ENCODE measurements around the gene ZBTB49.
"Not testable (repeated sequence)": the region's sequence is repeated elsewhere in the genome, so short reads cannot be mapped to it uniquely, and the experiment has no call there.

Gene ZBTB49

DNA sequence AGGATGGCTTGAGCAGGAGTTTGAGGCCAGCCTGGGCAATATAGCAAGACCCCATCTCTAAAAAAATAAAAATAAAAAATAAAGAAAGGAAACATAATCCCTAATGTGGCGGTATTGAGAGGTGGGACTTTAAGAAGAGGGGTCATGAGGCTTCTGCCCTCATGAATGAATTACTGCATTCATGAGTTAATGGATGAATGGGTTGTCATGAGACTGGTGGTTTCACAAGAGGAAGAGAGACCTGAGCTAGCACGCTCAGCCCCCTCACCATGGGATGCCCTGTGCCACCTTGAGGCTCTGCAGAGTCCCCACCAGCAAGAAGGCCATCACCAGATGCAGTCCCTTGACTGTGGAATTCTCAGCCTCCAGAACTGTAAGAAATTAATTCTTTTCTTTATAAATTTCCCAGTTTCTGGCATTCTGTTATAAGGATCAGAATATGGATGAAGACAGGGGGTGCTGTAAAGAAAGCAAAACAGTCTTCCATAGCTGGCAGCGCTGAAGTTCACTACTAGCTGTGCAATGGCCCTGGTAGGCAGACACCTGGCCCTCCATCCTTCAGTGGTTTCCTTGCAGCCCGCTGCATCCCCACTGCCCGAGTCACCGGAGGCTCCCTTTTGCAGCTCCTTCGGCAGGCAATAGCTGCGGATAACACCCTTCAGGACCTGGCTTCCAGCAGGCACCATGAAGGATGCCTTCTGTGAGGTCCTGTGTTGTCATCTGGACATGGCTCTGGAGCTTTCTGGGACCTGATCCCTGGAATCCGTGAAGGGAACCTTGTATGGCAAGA, 52.0 kb downstream of the ZBTB49 start:
- no peak overlapping the region for H3K4me3 ChIP-seq (ENCODE audit: low read length)
- TF ChIP-seq, protein P1, sequence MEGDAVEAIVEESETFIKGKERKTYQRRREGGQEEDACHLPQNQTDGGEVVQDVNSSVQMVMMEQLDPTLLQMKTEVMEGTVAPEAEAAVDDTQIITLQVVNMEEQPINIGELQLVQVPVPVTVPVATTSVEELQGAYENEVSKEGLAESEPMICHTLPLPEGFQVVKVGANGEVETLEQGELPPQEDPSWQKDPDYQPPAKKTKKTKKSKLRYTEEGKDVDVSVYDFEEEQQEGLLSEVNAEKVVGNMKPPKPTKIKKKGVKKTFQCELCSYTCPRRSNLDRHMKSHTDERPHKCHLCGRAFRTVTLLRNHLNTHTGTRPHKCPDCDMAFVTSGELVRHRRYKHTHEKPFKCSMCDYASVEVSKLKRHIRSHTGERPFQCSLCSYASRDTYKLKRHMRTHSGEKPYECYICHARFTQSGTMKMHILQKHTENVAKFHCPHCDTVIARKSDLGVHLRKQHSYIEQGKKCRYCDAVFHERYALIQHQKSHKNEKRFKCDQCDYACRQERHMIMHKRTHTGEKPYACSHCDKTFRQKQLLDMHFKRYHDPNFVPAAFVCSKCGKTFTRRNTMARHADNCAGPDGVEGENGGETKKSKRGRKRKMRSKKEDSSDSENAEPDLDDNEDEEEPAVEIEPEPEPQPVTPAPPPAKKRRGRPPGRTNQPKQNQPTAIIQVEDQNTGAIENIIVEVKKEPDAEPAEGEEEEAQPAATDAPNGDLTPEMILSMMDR (IDR thresholded peaks at IDR 0.05; ENCODE audit: insufficient read depth, low read depth, low read length, missing control alignments), result no peak
- DNase-seq (ENCODE audit: low read depth), result no peak

DNA sequence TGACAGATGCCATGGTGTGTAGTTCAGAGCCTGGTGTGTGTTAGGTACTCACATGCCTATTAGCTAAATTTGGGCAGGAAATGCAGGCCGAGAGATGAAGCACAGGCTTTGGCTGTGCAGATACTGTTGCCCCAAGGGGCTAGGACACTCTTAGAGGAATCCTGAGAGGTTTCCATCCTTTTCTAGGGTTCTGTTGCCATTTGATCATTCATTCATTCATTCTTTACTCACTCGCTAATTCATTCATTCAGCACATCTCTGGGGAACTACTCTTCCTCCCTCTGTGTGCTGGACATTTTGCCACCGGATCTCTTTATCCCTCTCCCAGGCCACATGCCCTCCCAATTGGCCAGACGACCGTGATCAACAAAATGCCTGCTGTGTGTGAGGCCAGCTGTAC, 53.0 kb downstream of the ZBTB49 start:
- TF ChIP-seq, protein P1 (IDR thresholded peaks at IDR 0.05; ENCODE audit: insufficient read depth, low read depth, low read length, missing control alignments), result no peak
- no peak overlapping the region for H3K4me3 ChIP-seq (ENCODE audit: low read length)
- no peak for DNase-seq (ENCODE audit: low read depth)

DNA sequence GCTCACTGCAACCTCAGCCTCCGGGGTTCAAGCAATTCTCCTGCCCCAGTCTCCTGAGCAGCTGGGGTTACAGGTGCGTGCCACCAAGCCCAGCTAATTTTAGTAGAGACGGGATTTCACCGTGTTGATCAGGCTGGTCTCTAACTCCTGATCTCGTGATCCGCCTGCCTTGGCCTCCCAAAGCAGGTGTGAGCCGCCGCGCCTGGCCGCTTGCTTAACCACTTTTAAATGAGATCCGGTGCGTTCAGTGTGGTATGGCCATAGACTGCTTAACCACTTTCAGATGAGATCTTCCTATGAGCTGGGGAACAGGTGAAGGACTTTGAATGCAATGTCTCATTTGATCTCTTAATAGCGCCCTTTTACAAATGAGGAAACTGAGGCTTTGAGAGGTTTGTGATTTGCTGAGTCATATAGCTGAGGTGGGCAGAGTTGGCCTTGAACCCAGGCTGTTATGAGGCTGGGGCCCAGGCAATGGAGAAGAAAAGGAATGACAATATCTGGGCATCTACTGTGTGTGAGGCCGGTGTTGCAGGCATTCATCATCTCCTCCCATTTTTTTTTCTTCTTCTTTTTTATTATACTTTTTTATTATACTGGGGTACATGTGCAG, 55.0 kb downstream of the ZBTB49 start:
- TF ChIP-seq, protein P1 (IDR thresholded peaks at IDR 0.05; ENCODE audit: insufficient read depth, low read depth, low read length, missing control alignments), result no peak
- H3K4me3 ChIP-seq (ENCODE audit: low read length), result no peak overlapping the region
- no peak for DNase-seq (ENCODE audit: low read depth)

DNA sequence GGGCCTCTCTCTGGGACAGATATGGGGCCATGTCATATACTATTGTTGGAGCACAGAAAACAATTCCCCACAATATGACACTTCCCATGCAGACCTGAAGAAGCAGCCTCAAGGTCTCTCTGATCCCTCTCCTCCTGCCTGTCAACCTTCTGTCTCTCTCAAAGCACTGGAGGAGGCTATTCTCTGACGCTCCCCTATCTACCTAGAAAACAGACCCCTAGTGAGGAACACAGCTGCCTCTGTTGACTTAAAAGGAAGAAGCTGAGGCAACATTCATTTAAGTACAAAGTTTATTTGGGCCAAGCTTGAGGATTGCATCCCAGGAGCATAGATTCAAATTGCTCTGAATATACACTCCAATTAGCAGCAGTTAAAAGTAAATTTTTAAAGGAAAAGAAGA, 57.5 kb downstream of the ZBTB49 start:
- TF ChIP-seq, protein P1 (IDR thresholded peaks at IDR 0.05; ENCODE audit: insufficient read depth, low read depth, low read length, missing control alignments), result no peak
- no peak overlapping the region for H3K4me3 ChIP-seq (ENCODE audit: low read length)
- DNase-seq (ENCODE audit: low read depth), result no peak

DNA sequence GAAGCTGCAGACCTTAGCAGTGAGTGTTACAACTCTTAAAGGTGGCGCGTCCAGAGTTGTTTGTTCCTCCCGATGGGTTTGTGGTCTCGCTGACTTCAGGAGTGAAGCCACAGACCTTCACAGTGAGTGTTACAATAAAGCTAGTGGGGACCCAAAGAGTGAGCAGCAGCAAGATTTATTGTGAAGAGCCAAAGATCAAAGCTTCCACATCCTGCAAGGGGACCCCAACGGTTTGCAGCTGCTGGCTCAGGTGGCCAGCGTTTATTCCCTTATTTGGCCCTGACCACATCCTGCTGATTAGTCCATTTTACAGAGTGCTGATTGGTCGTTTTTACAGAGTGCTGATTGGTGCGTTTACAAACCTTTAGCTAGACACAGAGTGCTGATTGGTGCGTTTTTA, 58.5 kb downstream of the ZBTB49 start:
- DNase-seq (ENCODE audit: low read depth); H3K4me3 ChIP-seq (ENCODE audit: low read length): not testable (repeated sequence)

DNA sequence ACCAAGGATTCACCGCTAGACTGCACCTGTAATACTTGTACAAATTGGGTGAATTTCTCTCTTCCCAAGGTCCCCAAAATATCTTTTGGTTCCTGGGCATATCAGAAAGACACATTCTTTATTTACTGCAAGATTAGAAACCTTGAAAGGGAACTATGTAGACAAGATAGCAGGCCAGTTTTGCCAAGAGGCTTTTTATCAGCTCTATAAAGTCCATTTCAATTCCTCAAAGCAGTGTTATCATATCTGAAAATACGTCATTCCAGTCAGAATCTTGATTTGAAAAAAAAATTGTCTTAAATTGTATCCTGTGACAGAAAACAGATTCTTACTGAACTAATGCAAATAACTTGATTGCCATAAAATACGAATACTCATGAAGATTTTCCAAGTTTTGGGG, 59.8 kb downstream of the ZBTB49 start:
- no peak for DNase-seq (ENCODE audit: low read depth)
- TF ChIP-seq, protein P1 (IDR thresholded peaks at IDR 0.05; ENCODE audit: insufficient read depth, low read depth, low read length, missing control alignments), result no peak
- no peak overlapping the region for H3K4me3 ChIP-seq (ENCODE audit: low read length)

DNA sequence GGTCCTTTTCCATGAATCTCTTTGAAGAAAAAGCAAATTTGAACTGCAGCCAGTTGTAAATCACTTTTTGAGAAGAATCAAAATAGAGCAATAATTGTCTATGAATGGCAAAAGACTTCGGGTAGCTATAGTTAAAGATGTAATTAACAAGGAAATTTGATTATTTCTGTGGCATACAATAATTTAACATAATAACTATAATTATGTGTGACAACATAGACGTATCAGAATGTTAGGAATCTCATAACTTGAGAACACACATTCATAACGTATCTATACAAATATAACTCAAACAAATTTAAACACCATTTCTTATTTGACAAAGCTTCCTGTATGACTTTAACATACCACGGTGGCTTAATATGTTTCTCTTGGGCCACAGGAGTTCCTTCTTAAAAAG, 60.9 kb downstream of the ZBTB49 start:
- no peak for DNase-seq (ENCODE audit: low read depth)
- TF ChIP-seq, protein P1 (IDR thresholded peaks at IDR 0.05; ENCODE audit: insufficient read depth, low read depth, low read length, missing control alignments), result no peak

More for the DNA sequence above, 60.9 kb downstream of the ZBTB49 start:
- no peak overlapping the region for H3K4me3 ChIP-seq (ENCODE audit: low read length)

Data from epithelial cell of esophagus (primary cell).